HepG2 (cell line): Measurements from ENCODE around the gene SUDS3. TPM values are rescaled to one million over a fixed set of nuclear protein-coding genes. Genes with fewer than 3 reads are reported as not detected.

Experiments used
- BCL6 ChIP-seq: IDR thresholded peaks from 2 replicates; pipeline ENCODE4 v1.6.1; 2016; ENCODE audit warnings: missing genetic modification reagents, missing compliant biosample characterization
- ERF ChIP-seq: IDR thresholded peaks from 2 replicates; pipeline ENCODE4 v1.6.1; 2018; ENCODE audit warnings: missing biosample characterization, missing genetic modification reagents
- GATA4 ChIP-seq: sonication (generic); IDR thresholded peaks from 2 replicates; pipeline ENCODE4 v1.6.1; 2016; ENCODE audit warnings: antibody characterized with exemption, low read depth, borderline replicate concordance
- NCOA1 ChIP-seq: sonication (generic); formaldehyde crosslinking; IDR thresholded peaks from 2 replicates; pipeline ENCODE4 v1.9.0; 2021; ENCODE audit warnings: missing genetic modification reagents
- NCOR1 ChIP-seq: fragments of 200-600 bp; sonication (generic); IDR thresholded peaks from 2 replicates; pipeline ENCODE4 v1.7.0; 2017; ENCODE audit warnings: antibody characterized with exemption, low read length, borderline replicate concordance
- RFXAP ChIP-seq: sonication (generic); formaldehyde crosslinking; IDR thresholded peaks from 2 replicates; pipeline ENCODE4 v1.4.0; 2020; ENCODE audit warnings: missing genetic modification reagents, borderline replicate concordance
- RXRB ChIP-seq: IDR thresholded peaks from 2 replicates; pipeline ENCODE4 v1.6.1; 2016; ENCODE audit warnings: borderline replicate concordance, missing genetic modification reagents, missing compliant biosample characterization
- TARDBP ChIP-seq: sonication (generic); formaldehyde crosslinking; IDR thresholded peaks from 2 replicates; pipeline ENCODE4 v1.8.0; 2022; ENCODE audit warnings: mild to moderate bottlenecking, missing genetic modification reagents
- ZC3H13 ChIP-seq: sonication (generic); formaldehyde crosslinking; IDR thresholded peaks from 2 replicates; pipeline ENCODE4 v1.8.1; 2023; ENCODE audit warnings: mild to moderate bottlenecking, missing genetic modification reagents, moderate library complexity
- ZFP1 ChIP-seq: IDR thresholded peaks from 2 replicates; pipeline ENCODE4 v1.6.1; 2016
- ZNF317 ChIP-seq: sonication (generic); formaldehyde crosslinking; IDR thresholded peaks from 2 replicates; pipeline ENCODE4 v1.5.0; 2020; ENCODE audit warnings: mild to moderate bottlenecking, missing genetic modification reagents
- ZNF382 ChIP-seq: sonication (generic); formaldehyde crosslinking; IDR thresholded peaks from 2 replicates; pipeline ENCODE4 v1.5.0; 2020; ENCODE audit warnings: missing genetic modification reagents, mild to moderate bottlenecking, borderline replicate concordance
- ZNF383 ChIP-seq: sonication (generic); formaldehyde crosslinking; IDR thresholded peaks from 2 replicates; pipeline ENCODE4 v1.4.0; 2020; ENCODE audit warnings: missing genetic modification reagents, mild to moderate bottlenecking, borderline replicate concordance
- ZNF747 ChIP-seq: sonication (generic); formaldehyde crosslinking; IDR thresholded peaks from 2 replicates; pipeline ENCODE4 v1.8.1; 2023; ENCODE audit warnings: missing genetic modification reagents, mild to moderate bottlenecking, borderline replicate concordance
- ZNF766 ChIP-seq: sonication (generic); formaldehyde crosslinking; IDR thresholded peaks from 2 replicates; pipeline ENCODE4 v1.5.0; 2020; ENCODE audit warnings: missing genetic modification reagents, borderline replicate concordance
- polyA plus RNA-seq, 8 experiments: library from polyadenylated mRNA; depleted of rRNA in 3 of 8; stranded (reverse) in 7 of 8; unstranded in 1 of 8; fragments of >200 nt; fragmentation: Illumina TruSeq in 4 of 8; extraction: Trizol in 4 of 8; gene quantifications; 2 replicates each; pipeline versions ENCODE4 v1.2.1 to v1.2.3, GENCODE V29; 2011 to 2016; ENCODE audit warnings: low read depth in 4 of 8, missing spikeins in 1 of 8, mixed read lengths in 1 of 8; ENCODE audit not compliant: insufficient read depth in 1 of 8
- total RNA-seq, 5 experiments: library from RNA; depleted of rRNA; stranded (reverse); fragments of >200 nt; fragmentation: Illumina TruSeq; extraction: Trizol; gene quantifications; 2 replicates each; pipeline ENCODE4 v1.2.3, GENCODE V29; 2016; ENCODE audit warnings: low read depth in 1 of 5
- TF ChIP-seq, protein P1 (sequence below): sonication (generic); formaldehyde crosslinking; IDR thresholded peaks from 2 replicates; pipeline ENCODE4 v1.4.0; 2020; ENCODE audit warnings: missing genetic modification reagents, borderline replicate concordance
- TF ChIP-seq, protein P2 (sequence below): IDR thresholded peaks from 2 replicates; pipeline ENCODE4 v1.6.1; 2016; ENCODE audit warnings: missing compliant biosample characterization, missing genetic modification reagents, borderline replicate concordance
- TF ChIP-seq, protein P3 (sequence below): sonication (generic); formaldehyde crosslinking; IDR thresholded peaks from 2 replicates; pipeline ENCODE4 v1.8.0; 2022; ENCODE audit warnings: mild to moderate bottlenecking, missing genetic modification reagents, moderate library complexity
- TF ChIP-seq, protein P4 (sequence below): sonication (generic); formaldehyde crosslinking; IDR thresholded peaks from 2 replicates; pipeline ENCODE4 v1.4.0; 2020; ENCODE audit warnings: missing genetic modification reagents
- TF ChIP-seq, protein P5 (sequence below): sonication (generic); formaldehyde crosslinking; IDR thresholded peaks from 2 replicates; pipeline ENCODE4 v1.4.0; 2020; ENCODE audit warnings: missing genetic modification reagents, borderline replicate concordance

SUDS3 gene
- total and polyA plus RNA-seq, 2 of the 13 experiments (the other 11 are each of a cell fraction or from before 2014, with no cell fraction given) = 20.2 to 33.1 TPM

DNA sequence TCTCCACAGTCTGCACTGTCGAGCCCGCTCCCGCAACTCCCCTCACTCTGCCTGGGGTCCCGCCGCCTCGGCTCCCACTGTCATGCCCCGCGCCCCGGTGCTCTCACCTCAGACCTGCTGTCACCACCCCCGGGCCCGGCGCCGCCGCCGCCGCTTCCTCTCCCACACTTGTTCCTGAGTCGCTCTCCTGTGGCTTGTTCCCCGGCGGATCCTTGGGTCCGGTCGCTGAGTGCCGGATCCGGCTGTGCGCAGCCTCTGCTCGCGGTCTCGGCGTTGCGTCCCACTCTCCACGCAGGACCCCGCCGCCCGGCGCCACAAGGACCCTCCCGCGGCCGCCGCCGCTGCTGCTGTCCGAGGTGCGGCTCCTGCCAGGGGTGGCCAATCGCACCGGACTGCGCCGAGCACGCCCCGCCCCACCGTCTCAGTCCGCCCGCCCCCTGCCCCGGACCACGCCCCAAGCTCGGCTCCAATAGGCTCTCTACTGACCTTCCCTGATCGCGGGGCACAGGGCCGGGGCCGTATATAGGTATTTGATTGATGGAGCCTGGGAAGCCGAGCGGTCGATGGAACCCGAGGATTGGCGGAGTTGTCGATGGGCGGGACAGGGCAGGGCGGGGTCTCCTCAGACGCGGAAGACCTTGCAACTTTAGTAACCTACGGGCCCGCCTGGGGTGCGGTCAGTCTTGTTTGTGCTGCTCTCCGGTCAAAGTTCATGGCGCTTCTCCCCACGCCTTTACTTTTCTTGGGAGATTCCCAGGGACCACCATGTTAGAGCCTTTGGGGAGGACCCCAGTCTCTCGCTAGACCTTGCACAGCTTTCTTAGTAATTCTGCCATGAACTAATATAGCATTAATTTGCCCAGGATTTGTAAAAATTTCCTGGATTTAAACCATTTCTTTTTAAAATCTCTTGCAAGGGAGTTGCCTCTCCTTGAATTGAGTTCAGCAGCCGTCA, 3.5 kb upstream of the SUDS3 start, which contains the start of gene TAOK3 (continued):
- TF ChIP-seq RXRB (CRISPR knock-in tag) (peak; percentile 29), ZNF766 (CRISPR knock-in tag) (peak; percentile 14; the same call in 1 of the 2 replicates), TARDBP (CRISPR knock-in tag) (no peak), ERF (CRISPR knock-in tag) (peak; percentile 59; the same call in 1 of the 2 replicates), ZNF747 (CRISPR knock-in tag) (peak; percentile 58; the same call in 1 of the 2 replicates), NCOR1 (peak; percentile 79), ZNF383 (no peak), ZNF317 (no peak), ZC3H13 (CRISPR knock-in tag) (no peak; the same call in 1 of the 2 replicates), ZFP1 (CRISPR knock-in tag) (no peak), GATA4 (peak; percentile 26; the same call in 1 of the 2 replicates), NCOA1 (CRISPR knock-in tag) (no peak), BCL6 (CRISPR knock-in tag) (no peak), ZNF382 (CRISPR knock-in tag) (no peak), RFXAP (CRISPR knock-in tag) (peak; percentile 90)
- TF ChIP-seq, protein P1, sequence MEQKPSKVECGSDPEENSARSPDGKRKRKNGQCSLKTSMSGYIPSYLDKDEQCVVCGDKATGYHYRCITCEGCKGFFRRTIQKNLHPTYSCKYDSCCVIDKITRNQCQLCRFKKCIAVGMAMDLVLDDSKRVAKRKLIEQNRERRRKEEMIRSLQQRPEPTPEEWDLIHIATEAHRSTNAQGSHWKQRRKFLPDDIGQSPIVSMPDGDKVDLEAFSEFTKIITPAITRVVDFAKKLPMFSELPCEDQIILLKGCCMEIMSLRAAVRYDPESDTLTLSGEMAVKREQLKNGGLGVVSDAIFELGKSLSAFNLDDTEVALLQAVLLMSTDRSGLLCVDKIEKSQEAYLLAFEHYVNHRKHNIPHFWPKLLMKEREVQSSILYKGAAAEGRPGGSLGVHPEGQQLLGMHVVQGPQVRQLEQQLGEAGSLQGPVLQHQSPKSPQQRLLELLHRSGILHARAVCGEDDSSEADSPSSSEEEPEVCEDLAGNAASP (CRISPR knock-in tag) = no peak
- TF ChIP-seq, protein P2, sequence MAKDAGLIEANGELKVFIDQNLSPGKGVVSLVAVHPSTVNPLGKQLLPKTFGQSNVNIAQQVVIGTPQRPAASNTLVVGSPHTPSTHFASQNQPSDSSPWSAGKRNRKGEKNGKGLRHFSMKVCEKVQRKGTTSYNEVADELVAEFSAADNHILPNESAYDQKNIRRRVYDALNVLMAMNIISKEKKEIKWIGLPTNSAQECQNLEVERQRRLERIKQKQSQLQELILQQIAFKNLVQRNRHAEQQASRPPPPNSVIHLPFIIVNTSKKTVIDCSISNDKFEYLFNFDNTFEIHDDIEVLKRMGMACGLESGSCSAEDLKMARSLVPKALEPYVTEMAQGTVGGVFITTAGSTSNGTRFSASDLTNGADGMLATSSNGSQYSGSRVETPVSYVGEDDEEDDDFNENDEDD (CRISPR knock-in tag) = no peak
- TF ChIP-seq, protein P3, sequence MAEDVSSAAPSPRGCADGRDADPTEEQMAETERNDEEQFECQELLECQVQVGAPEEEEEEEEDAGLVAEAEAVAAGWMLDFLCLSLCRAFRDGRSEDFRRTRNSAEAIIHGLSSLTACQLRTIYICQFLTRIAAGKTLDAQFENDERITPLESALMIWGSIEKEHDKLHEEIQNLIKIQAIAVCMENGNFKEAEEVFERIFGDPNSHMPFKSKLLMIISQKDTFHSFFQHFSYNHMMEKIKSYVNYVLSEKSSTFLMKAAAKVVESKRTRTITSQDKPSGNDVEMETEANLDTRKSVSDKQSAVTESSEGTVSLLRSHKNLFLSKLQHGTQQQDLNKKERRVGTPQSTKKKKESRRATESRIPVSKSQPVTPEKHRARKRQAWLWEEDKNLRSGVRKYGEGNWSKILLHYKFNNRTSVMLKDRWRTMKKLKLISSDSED = 0 out of 2 replicates have a peak, but pooled peaks have one; percentile 23
- TF ChIP-seq, protein P4, sequence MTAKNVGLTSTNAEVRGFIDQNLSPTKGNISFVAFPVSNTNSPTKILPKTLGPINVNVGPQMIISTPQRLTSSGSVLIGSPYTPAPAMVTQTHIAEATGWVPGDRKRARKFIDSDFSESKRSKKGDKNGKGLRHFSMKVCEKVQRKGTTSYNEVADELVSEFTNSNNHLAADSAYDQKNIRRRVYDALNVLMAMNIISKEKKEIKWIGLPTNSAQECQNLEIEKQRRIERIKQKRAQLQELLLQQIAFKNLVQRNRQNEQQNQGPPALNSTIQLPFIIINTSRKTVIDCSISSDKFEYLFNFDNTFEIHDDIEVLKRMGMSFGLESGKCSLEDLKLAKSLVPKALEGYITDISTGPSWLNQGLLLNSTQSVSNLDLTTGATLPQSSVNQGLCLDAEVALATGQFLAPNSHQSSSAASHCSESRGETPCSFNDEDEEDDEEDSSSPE (CRISPR knock-in tag) = no peak
- TF ChIP-seq, protein P5, sequence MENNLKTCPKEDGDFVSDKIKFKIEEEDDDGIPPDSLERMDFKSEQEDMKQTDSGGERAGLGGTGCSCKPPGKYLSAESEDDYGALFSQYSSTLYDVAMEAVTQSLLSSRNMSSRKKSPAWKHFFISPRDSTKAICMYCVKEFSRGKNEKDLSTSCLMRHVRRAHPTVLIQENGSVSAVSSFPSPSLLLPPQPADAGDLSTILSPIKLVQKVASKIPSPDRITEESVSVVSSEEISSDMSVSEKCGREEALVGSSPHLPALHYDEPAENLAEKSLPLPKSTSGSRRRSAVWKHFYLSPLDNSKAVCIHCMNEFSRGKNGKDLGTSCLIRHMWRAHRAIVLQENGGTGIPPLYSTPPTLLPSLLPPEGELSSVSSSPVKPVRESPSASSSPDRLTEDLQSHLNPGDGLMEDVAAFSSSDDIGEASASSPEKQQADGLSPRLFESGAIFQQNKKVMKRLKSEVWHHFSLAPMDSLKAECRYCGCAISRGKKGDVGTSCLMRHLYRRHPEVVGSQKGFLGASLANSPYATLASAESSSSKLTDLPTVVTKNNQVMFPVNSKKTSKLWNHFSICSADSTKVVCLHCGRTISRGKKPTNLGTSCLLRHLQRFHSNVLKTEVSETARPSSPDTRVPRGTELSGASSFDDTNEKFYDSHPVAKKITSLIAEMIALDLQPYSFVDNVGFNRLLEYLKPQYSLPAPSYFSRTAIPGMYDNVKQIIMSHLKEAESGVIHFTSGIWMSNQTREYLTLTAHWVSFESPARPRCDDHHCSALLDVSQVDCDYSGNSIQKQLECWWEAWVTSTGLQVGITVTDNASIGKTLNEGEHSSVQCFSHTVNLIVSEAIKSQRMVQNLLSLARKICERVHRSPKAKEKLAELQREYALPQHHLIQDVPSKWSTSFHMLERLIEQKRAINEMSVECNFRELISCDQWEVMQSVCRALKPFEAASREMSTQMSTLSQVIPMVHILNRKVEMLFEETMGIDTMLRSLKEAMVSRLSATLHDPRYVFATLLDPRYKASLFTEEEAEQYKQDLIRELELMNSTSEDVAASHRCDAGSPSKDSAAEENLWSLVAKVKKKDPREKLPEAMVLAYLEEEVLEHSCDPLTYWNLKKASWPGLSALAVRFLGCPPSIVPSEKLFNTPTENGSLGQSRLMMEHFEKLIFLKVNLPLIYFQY = no peak
